Loucy (cell line): ENCODE measurements around the gene CUX1.

Experiments used
- H2AFZ ChIP-seq: fragments of 200-600 bp; sonication (generic); 2 replicates; pipeline ENCODE4 v1.6.0; 2016; ENCODE audit warnings: antibody characterized with exemption, mild to moderate bottlenecking, low read length, moderate library complexity
- H3F3A ChIP-seq: fragments of 200-600 bp; 2 replicates; pipeline ENCODE4 v1.6.0; 2016; ENCODE audit warnings: antibody characterized with exemption, low read depth, mild to moderate bottlenecking
- H3K27me3 ChIP-seq: fragments of 200-600 bp; sonication (generic); 2 replicates; pipeline ENCODE4 v1.6.1; 2014; ENCODE audit warnings: low read length, mild to moderate bottlenecking; ENCODE audit not compliant: insufficient read depth, poor library complexity, severe bottlenecking
- H3K36me3 ChIP-seq: fragments of 200-600 bp; sonication (generic); 2 replicates; pipeline ENCODE4 v1.6.1; 2016; ENCODE audit warnings: low read length; ENCODE audit not compliant: insufficient read depth
- H3K4me1 ChIP-seq: fragments of 200-600 bp; sonication (generic); 2 replicates; pipeline ENCODE4 v1.5.1; 2014; ENCODE audit warnings: low read length, mild to moderate bottlenecking; ENCODE audit not compliant: insufficient read depth, poor library complexity, severe bottlenecking
- H3K4me2 ChIP-seq: fragments of 200-600 bp; sonication (generic); 2 replicates; pipeline ENCODE4 v1.6.0; 2014; ENCODE audit warnings: antibody characterized with exemption, low read length, low read depth, mild to moderate bottlenecking; ENCODE audit not compliant: poor library complexity, severe bottlenecking
- H3K4me3 ChIP-seq: fragments of 200-600 bp; sonication (generic); 2 replicates; pipeline ENCODE4 v1.5.1; 2014; ENCODE audit warnings: low read length, mild to moderate bottlenecking, mixed read lengths; ENCODE audit not compliant: poor library complexity, severe bottlenecking
- H3K79me2 ChIP-seq: fragments of 200-600 bp; sonication (generic); 2 replicates; pipeline ENCODE4 v1.6.1; 2014; ENCODE audit warnings: low read length; ENCODE audit not compliant: insufficient read depth
- H3K9ac ChIP-seq: fragments of 200-600 bp; sonication (generic); 2 replicates; pipeline ENCODE4 v1.6.0; 2014; ENCODE audit warnings: mild to moderate bottlenecking, low read depth, low read length, moderate library complexity; ENCODE audit not compliant: poor library complexity, severe bottlenecking
- H3K9me2 ChIP-seq: fragments of 200-600 bp; sonication (generic); replicated peaks from 2 replicates; pipeline ENCODE4 v1.6.1; 2016; ENCODE audit warnings: low read depth, low read length, mixed read lengths
- H3K9me3 ChIP-seq: fragments of 200-600 bp; sonication (generic); 2 replicates; pipeline ENCODE4 v1.6.1; 2014; ENCODE audit warnings: mild to moderate bottlenecking, antibody characterized with exemption, low read length, low read depth; ENCODE audit not compliant: insufficient read depth
- H4K20me1 ChIP-seq: fragments of 200-600 bp; sonication (generic); 2 replicates; pipeline ENCODE4 v1.6.0; 2014; ENCODE audit warnings: antibody characterized with exemption, low read length, mild to moderate bottlenecking; ENCODE audit not compliant: insufficient read depth, poor library complexity, severe bottlenecking
- CTCF ChIP-seq: fragments of 200-600 bp; sonication (generic); conservative IDR thresholded peaks from 2 replicates; pipeline ENCODE4 v1.5.1; 2014; ENCODE audit warnings: mild to moderate bottlenecking, antibody characterized with exemption, low read length
- EZH2phosphoT487 ChIP-seq: fragments of 200-600 bp; IDR thresholded peaks from 2 replicates; pipeline ENCODE4 v1.6.1; 2018; ENCODE audit warnings: antibody characterized with exemption, mild to moderate bottlenecking, moderate library complexity, borderline replicate concordance

Gene CUX1

DNA sequence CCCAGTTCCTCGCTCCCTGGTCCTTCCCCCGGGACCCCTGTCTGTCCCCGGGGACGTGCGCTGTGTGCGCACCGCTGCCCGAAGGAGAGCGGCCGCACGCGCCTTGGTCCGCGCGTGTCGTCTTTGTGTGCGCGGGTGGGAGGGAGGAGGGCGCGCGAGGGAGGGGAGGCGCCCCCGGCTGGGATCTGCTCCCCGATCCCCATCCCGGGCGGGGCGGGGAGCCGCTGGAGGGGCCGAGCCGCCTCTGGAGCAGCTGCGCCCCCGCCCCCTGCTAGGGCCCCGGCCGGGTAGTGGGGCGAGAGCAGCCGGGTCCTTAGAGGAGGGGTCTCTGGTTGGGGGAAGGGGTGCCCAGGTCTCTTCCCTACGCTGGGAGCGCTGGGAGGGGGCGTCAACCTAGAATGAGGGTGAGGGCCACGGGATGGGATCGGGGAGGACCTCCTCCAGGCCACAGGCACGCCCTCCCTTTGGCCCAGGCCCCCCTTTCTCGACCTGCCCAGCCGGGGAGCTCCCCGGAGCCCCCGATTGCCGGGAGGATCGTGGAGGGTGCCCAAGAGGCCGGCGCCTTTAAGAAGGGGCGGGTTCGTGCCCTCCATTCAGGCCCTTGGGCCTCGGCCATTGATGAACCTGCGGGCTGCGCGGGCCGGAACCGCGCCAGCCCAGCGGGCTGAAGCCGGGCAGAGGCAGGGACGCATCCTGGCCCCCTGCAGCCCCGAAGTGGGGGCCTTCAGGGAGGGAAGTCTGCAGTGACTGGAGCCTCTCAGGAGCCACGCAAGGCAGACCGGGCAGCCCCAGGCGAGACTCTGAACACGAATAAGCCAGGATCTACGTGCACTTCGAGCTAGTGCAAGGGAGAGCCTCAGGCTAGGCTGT is 469.9 kb downstream of the CUX1 start:
- H3K4me3 ChIP-seq = peak overlapping the region; percentile 87
- no peaks in the 10 kb centered on the region for H3K9me2 ChIP-seq
- peaks cover 11% of the 10 kb centered on the region for H4K20me1 ChIP-seq
- no peaks in the 10 kb centered on the region for H3K79me2 ChIP-seq
- no peak for TF ChIP-seq CTCF
- no peak for TF ChIP-seq EZH2phosphoT487
- peaks cover 14% of the 10 kb centered on the region for H3K4me1 ChIP-seq
- H3K27me3 ChIP-seq = no peaks in the 10 kb centered on the region
- peak overlapping the region; percentile 64 for H3K9ac ChIP-seq
- no peaks in the 10 kb centered on the region for H3K36me3 ChIP-seq
- H3K4me2 ChIP-seq = peak overlapping the region; percentile 96
- H3F3A ChIP-seq = no peaks in the 10 kb centered on the region
- H3K9me3 ChIP-seq = no peaks in the 10 kb centered on the region
- peak overlapping the region; percentile 61 for H2AFZ ChIP-seq

- Histone ChIP-seq H3K9ac (peak overlapping the region; percentile 64), H3K4me3 (peak overlapping the region; percentile 87), H2AFZ (peak overlapping the region; percentile 61; the same call in 1 of the 2 replicates), H3K79me2 (no peaks in the 10 kb centered on the region), H3K36me3 (no peaks in the 10 kb centered on the region), H3K4me1 (peaks cover 14% of the 10 kb centered on the region), H3K27me3 (no peaks in the 10 kb centered on the region), H3K9me3 (no peaks in the 10 kb centered on the region), H4K20me1 (peaks cover 11% of the 10 kb centered on the region), H3F3A (no peaks in the 10 kb centered on the region), H3K9me2 (no peaks in the 10 kb centered on the region), H3K4me2 (peak overlapping the region; percentile 96)
- TF ChIP-seq CTCF (no peak), EZH2phosphoT487 (no peak)
Observed at GRCh38 chr7:102287981-102288278, 470.5 kb downstream of the CUX1 start.

DNA sequence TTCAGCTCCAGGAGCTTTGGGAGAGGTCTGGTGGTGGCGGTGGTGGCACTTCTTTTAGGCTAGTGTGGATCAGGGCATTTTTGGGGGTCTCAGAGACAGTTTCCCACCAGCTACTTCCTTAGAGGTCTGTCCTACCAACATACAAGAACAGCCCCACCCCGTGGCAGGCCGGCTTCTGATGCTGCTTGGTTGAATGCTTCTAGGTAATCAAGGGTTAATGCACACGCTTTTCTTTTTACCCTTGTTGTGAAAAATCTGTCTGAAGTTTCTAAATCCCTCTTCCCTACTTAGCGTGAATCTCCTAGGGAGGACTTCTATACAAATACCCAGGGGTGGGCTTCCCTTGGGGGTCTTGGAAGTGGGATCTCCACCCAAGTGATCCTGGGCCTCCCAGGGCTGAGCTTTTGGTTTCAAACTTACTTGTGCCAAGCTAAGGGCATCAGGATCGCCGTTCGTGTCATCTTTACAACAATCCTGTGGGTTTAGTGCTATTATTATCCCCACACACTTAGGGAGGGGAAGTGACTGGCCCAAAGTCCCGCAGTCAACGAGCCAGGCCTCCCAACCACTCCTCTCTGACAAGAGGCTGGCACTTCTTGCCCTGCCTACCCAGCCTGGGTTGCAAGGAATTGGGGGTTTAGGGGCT is 471.0 kb downstream of the CUX1 start:
- no peaks in the 10 kb centered on the region for H3K36me3 ChIP-seq
- H4K20me1 ChIP-seq = peaks cover 11% of the 10 kb centered on the region
- H3K9me3 ChIP-seq = no peaks in the 10 kb centered on the region
- peak overlapping the region; percentile 96 for H3K4me2 ChIP-seq
- H2AFZ ChIP-seq = no peak overlapping the region
- H3K9me2 ChIP-seq = no peaks in the 10 kb centered on the region
- H3K4me1 ChIP-seq = peaks cover 14% of the 10 kb centered on the region
- no peaks in the 10 kb centered on the region for H3K79me2 ChIP-seq
- TF ChIP-seq EZH2phosphoT487 (no peak), CTCF (0 out of 2 replicates have a peak, but pooled peaks have one; percentile 23)
- peak overlapping the region; percentile 87 for H3K4me3 ChIP-seq
- no peaks in the 10 kb centered on the region for H3K27me3 ChIP-seq
- H3F3A ChIP-seq = no peaks in the 10 kb centered on the region
- H3K9ac ChIP-seq = no peak overlapping the region
